ENCODE measurements around the gene TSPAN3. TPM values are rescaled to one million over a fixed set of nuclear protein-coding genes. Genes with fewer than 3 reads are reported as not detected.

The TSPAN3 gene
- total RNA-seq, 6 experiments from 2014 or later, result 35.6 to 103 (median 63.2) TPM

- 100% methylated on average over 1 of the region's 1 CpG for WGBS (ENCODE audit: insufficient coverage, low coverage, low lambda C conversion rate, missing lambda C conversion rate)
- peaks cover 0 to 7% (median 4%) of the 10 kb centered on the region in 4 donors for H3K36me3 ChIP-seq
- intact Hi-C loops (cut with DNase I), result no loop called here
These were observed 24.9 kb downstream of the TSPAN3 start for GRCh38 chr15:77045985-77046384.

GRCh38 chr15:77044228-77045042 is 26.5 kb downstream of the TSPAN3 start:
- intact Hi-C loops (cut with DNase I), result no loop called here
- TF ChIP-seq POLR2A (IDR thresholded peaks at IDR 0.05) (no peak), CTCF (IDR thresholded peaks at IDR 0.05) (no peak)
- Histone ChIP-seq H3K27ac (no peak overlapping the region), H3K4me1 (no peaks in the 10 kb centered on the region), H3K27me3 (no peaks in the 10 kb centered on the region), H3K9me3 (peaks cover 0 to 3% (median 0%) of the 10 kb centered on the region in 4 donors), H3K36me3 (peaks cover 0 to 7% (median 4%) of the 10 kb centered on the region in 4 donors), H3K4me3 (no peak overlapping the region)
- DNase-seq (no peak), ATAC-seq (peak in 1 of 4 donors; percentile 9)
- 80% methylated on average over 5 of the region's 7 CpGs for WGBS (ENCODE audit: insufficient coverage, low coverage, low lambda C conversion rate, missing lambda C conversion rate)

More at GRCh38 chr15:77045985-77046384, 24.9 kb downstream of the TSPAN3 start:
- ATAC-seq (no peak), DNase-seq (no peak)
- no peak for TF ChIP-seq CTCF (IDR thresholded peaks at IDR 0.05)
- TF ChIP-seq POLR2A (IDR thresholded peaks at IDR 0.05), result no peak
- H3K27ac ChIP-seq, result no peak overlapping the region
- peaks cover 0 to 3% (median 0%) of the 10 kb centered on the region in 4 donors for H3K9me3 ChIP-seq
- no peak overlapping the region for H3K4me3 ChIP-seq
- no peaks in the 10 kb centered on the region for H3K27me3 ChIP-seq
- no peaks in the 10 kb centered on the region for H3K4me1 ChIP-seq

DNA sequence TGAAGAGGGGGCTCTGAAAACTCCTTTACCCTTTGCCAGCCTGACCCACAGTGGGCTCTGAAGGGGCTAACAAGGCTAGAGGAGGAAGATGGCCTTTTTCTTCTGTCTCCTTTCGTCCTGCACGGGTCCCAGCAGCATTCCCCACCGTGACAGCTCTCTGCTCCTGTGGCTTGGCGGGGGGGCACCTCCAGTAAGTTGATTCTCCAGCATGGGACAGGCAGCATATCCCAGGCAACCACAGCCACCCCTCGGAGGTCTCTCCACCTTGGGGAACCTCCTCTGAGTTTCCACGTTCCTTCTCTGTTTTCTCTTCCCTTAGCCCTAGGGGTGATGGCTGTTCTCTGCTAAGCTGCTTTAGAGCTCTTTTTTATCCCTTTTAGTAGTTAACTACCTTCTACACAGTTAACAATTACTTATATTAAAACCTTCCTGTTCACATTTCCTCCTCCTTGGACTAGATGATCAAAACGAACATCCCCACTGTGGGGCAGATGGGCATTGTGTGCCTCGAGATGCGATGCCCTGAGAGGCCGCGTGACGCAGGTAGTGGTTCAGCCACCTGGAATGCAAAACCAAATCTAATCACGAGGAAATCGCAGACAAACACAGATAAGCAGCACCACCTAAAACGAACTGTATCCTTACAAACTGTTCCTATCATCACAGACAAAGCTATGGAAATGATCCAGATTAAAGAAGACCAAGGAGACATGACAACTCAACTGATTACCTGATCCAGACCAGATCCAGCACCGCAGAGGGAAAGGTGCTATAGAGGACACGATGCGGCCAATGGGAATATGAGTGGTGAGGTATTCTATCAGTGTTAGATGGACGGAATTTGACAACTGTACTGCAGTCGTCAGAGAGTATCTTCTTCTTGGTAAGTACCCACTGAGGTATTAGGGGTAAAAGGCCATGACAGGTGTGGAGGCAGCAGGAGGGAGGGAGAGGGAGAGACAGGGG is 27.7 kb downstream of the TSPAN3 start:
- TF ChIP-seq CTCF (IDR thresholded peaks at IDR 0.05) (no peak), POLR2A (IDR thresholded peaks at IDR 0.05) (no peak)
- intact Hi-C loops (cut with DNase I), result no loop called here
- no peaks in the 10 kb centered on the region for H3K9me3 ChIP-seq
- DNase-seq (no peak), ATAC-seq (no peak)
- H3K4me1 ChIP-seq, result no peaks in the 10 kb centered on the region
- no peak overlapping the region for H3K4me3 ChIP-seq
- 86% methylated on average over 15 of the region's 20 CpGs for WGBS (ENCODE audit: insufficient coverage, low coverage, low lambda C conversion rate, missing lambda C conversion rate)
- H3K27ac ChIP-seq, result no peak overlapping the region
- no peaks in the 10 kb centered on the region for H3K27me3 ChIP-seq
- H3K36me3 ChIP-seq, result peaks cover 0 to 7% (median 3%) of the 10 kb centered on the region in 4 donors

DNA sequence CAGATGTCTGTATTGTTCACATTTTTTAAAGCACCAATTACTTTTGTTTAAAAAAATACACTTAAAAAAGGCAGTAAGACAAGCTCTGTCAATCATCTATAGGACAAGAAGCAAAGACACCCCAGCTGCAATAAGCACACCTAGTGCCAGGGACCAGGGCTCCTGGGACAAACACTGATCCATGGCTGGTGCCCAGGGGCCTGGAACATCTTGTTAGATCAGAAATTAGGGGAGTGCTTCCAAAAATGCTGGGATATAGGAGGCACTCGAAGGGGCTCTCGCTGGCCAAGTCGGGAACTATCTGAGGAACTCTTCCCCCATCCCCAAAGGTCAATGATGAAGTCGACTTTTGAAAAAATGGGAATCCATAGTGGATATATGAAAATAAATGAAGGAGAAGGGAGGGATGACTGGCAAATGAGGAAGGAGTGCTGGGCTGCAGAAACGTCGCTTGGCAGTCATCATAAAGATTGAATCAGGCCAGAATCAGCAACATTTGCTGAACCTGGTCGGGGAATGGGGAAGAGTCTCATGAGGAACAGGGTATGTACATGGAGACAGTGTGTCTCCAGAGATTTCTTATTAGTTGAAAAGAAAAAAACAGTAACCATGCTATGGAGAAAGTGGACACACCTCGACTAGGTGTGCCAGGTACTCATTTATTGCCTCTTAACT is 28.5 kb downstream of the TSPAN3 start:
- Histone ChIP-seq H3K4me3 (no peak overlapping the region), H3K4me1 (no peaks in the 10 kb centered on the region), H3K27me3 (no peaks in the 10 kb centered on the region), H3K9me3 (no peaks in the 10 kb centered on the region), H3K27ac (no peak overlapping the region), H3K36me3 (peaks cover 0 to 7% (median 3%) of the 10 kb centered on the region in 4 donors)
- intact Hi-C loops (cut with DNase I), result no loop called here
- 81% methylated on average over 7 of the region's 8 CpGs for WGBS (ENCODE audit: insufficient coverage, low coverage, low lambda C conversion rate, missing lambda C conversion rate)
- ATAC-seq, result no peak
- DNase-seq, result no peak
- TF ChIP-seq CTCF (IDR thresholded peaks at IDR 0.05), result no peak
- TF ChIP-seq POLR2A (IDR thresholded peaks at IDR 0.05), result no peak
